CD4-positive, alpha-beta memory T cell (primary cell): ENCODE data around the gene CTTNBP2. TPM values are rescaled to one million over a fixed set of nuclear protein-coding genes. Genes with fewer than 3 reads are reported as not detected.

ENCODE experiments used
- CTCF ChIA-PET: fragments of 350-600 bp; sonication (Branson Sonifier 250); formaldehyde crosslinking; loops from one replicate; lab custom pipeline; 2021; ENCODE audit warnings: inconsistent platforms; ENCODE audit not compliant: partially characterized antibody; lab: Charles Lee
- POLR2A ChIA-PET: fragments of 350-600 bp; sonication (Branson Sonifier 250); formaldehyde crosslinking; loops from one replicate; lab custom pipeline; 2021; ENCODE audit not compliant: partially characterized antibody; lab: Charles Lee
- DNase-seq, 5 donors: peaks; one replicate each; pipeline versions ENCODE4 v3.0.0 to v3.0.0-alpha.2; 2020 to 2022; ENCODE audit warnings: mixed read lengths in 1 of 5
- H3K27ac ChIP-seq: one replicate; pipeline ENCODE4 v1.7.0; 2013; ENCODE audit warnings: low read depth, low read length
- H3K27me3 ChIP-seq: 2 replicates; pipeline ENCODE4 v1.7.0; 2013; ENCODE audit warnings: mild to moderate bottlenecking, low read length, moderate library complexity; ENCODE audit not compliant: insufficient read depth
- H3K36me3 ChIP-seq: 2 replicates; pipeline ENCODE4 v1.7.0; 2013; ENCODE audit warnings: mild to moderate bottlenecking, low read length, moderate library complexity; ENCODE audit not compliant: insufficient read depth
- H3K4me1 ChIP-seq: 2 replicates; pipeline ENCODE4 v1.7.0; 2013; ENCODE audit warnings: mild to moderate bottlenecking, low read length, moderate library complexity; ENCODE audit not compliant: insufficient read depth
- H3K4me3 ChIP-seq, 2 donors: one replicate each; pipeline ENCODE4 v1.7.0; 2013; ENCODE audit warnings: low read length in 2 of 2, mild to moderate bottlenecking in 1 of 2
- H3K9me3 ChIP-seq, 2 donors: one replicate each; pipeline ENCODE4 v1.7.0; 2013; ENCODE audit warnings: low read length in 2 of 2, control low read depth in 1 of 2; ENCODE audit not compliant: control insufficient read depth in 1 of 2
- H3K27ac Mint-ChIP-seq, 7 donors: one replicate each; pipeline ENCODE4 v1.8.0; 2020 to 2021; ENCODE audit warnings: mixed read lengths in 7 of 7, mild to moderate bottlenecking in 6 of 7, inconsistent platforms in 3 of 7, moderate library complexity in 3 of 7
- H3K27me3 Mint-ChIP-seq, 2 donors: one replicate each; pipeline ENCODE4 v1.8.0; 2020 to 2021; ENCODE audit warnings: mixed read lengths in 2 of 2
- H3K36me3 Mint-ChIP-seq, 2 donors: one replicate each; pipeline ENCODE4 v1.8.0; 2020 to 2021; ENCODE audit warnings: mixed read lengths in 2 of 2, inconsistent platforms in 1 of 2, mild to moderate bottlenecking in 1 of 2
- H3K4me1 Mint-ChIP-seq, 4 donors: one replicate each; pipeline ENCODE4 v1.8.0; 2020 to 2021; ENCODE audit warnings: mixed read lengths in 4 of 4, mild to moderate bottlenecking in 1 of 4
- H3K4me3 Mint-ChIP-seq, 8 donors: one replicate each; pipeline ENCODE4 v1.8.0; 2020 to 2021; ENCODE audit warnings: mixed read lengths in 8 of 8, mild to moderate bottlenecking in 7 of 8, moderate library complexity in 6 of 8, inconsistent platforms in 3 of 8
- H3K9me3 Mint-ChIP-seq, 8 donors: one replicate each; pipeline ENCODE4 v1.8.0; 2020 to 2021; ENCODE audit warnings: mixed read lengths in 8 of 8, mild to moderate bottlenecking in 5 of 8, inconsistent platforms in 3 of 8, moderate library complexity in 1 of 8
- intact Hi-C: fragments of 100-400 bp; cut with micrococcal nuclease; formaldehyde crosslinking; loops from one replicate; pipeline ENCODE4 v1.15.1; 2023
- polyA plus RNA-seq, 2 donors: library from polyadenylated mRNA; unstranded; fragments of 300-500 nt; fragmentation: Illumina TruSeq; gene quantifications; one replicate each; pipeline ENCODE4 v1.2.3, GENCODE V29; 2021
- total RNA-seq, 2 experiments: library from RNA; stranded (reverse); gene quantifications; one replicate each; pipeline ENCODE4 v1.2.3, GENCODE V29; 2021

The CTTNBP2 gene
- total and polyA plus RNA-seq, 4 experiments from 2014 or later, result not detected

GRCh38 chr7:117857718-117858117 lies 15.5 kb downstream of the CTTNBP2 start:
- Mint-ChIP-seq H3K27ac (no peak overlapping the region), H3K27me3 (peaks cover 0 to 1% of the 10 kb centered on the region in 2 donors), H3K4me1 (no peaks in the 10 kb centered on the region), H3K9me3 (peaks cover 0 to 5% (median 0%) of the 10 kb centered on the region in 8 donors), H3K36me3 (no peaks in the 10 kb centered on the region), H3K4me3 (no peak overlapping the region)
- intact Hi-C loops, result no loop called here
- Histone ChIP-seq H3K27me3 (no peaks in the 10 kb centered on the region), H3K36me3 (no peaks in the 10 kb centered on the region), H3K27ac (no peak overlapping the region), H3K4me3 (no peak overlapping the region), H3K9me3 (no peaks in the 10 kb centered on the region), H3K4me1 (no peaks in the 10 kb centered on the region)
- CTCF ChIA-PET, result no interaction called here
- DNase-seq, result no peak
- POLR2A ChIA-PET, result no interaction called here

- no peaks in the 10 kb centered on the region for H3K27me3 Mint-ChIP-seq
- H3K4me1 ChIP-seq, result no peaks in the 10 kb centered on the region
- H3K4me3 Mint-ChIP-seq, result no peak overlapping the region
- no peaks in the 10 kb centered on the region for H3K36me3 Mint-ChIP-seq
- no peaks in the 10 kb centered on the region for H3K36me3 ChIP-seq
- H3K4me1 Mint-ChIP-seq, result no peaks in the 10 kb centered on the region
- intact Hi-C loops, result no loop called here
- H3K27ac ChIP-seq, result no peak overlapping the region
- no peak for DNase-seq
- H3K9me3 ChIP-seq, result no peaks in the 10 kb centered on the region
- H3K9me3 Mint-ChIP-seq, result no peaks in the 10 kb centered on the region
- H3K4me3 ChIP-seq, result no peak overlapping the region
- H3K27me3 ChIP-seq, result no peaks in the 10 kb centered on the region
- H3K27ac Mint-ChIP-seq, result no peak overlapping the region
- CTCF ChIA-PET, result no interaction called here
- POLR2A ChIA-PET, result no interaction called here
Observed at GRCh38 chr7:117856196-117856595, 17.0 kb downstream of the CTTNBP2 start.

- ChIA-PET POLR2A (no interaction called here), CTCF (no interaction called here)
- Histone ChIP-seq H3K9me3 (no peaks in the 10 kb centered on the region), H3K27ac (no peak overlapping the region), H3K36me3 (no peaks in the 10 kb centered on the region), H3K4me3 (no peak overlapping the region), H3K4me1 (no peaks in the 10 kb centered on the region), H3K27me3 (no peaks in the 10 kb centered on the region)
- no peaks in the 10 kb centered on the region for H3K36me3 Mint-ChIP-seq
- no peaks in the 10 kb centered on the region for H3K9me3 Mint-ChIP-seq
- no peak overlapping the region for H3K27ac Mint-ChIP-seq
- DNase-seq, result no peak
- no peak overlapping the region for H3K4me3 Mint-ChIP-seq
- intact Hi-C loops, result no loop called here
- peaks cover 0 to 2% of the 10 kb centered on the region in 2 donors for H3K27me3 Mint-ChIP-seq
- no peaks in the 10 kb centered on the region for H3K4me1 Mint-ChIP-seq
Observed at GRCh38 chr7:117854186-117854585, 19.1 kb downstream of the CTTNBP2 start.

DNA sequence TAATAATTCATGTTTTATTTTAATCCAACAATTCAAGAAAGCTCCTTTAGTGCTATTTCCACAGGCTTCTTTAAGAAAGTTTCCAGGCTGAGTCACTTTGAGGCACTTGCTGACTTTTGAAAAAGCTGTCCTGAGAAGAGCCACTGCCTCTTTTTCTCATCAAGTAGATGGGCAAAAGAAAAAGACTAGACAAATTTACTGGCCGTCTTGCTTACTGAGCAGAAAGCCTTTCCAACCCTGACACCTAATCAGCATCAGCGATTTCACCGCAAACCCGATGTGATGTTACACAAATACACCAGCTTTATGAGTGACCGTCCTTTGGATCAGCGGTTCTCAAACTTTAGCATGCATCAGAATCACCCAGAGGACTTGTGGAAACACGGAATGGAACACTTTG lies 24.3 kb downstream of the CTTNBP2 start:
- no peak for DNase-seq
- H3K27me3 ChIP-seq, result no peaks in the 10 kb centered on the region
- Mint-ChIP-seq H3K36me3 (no peaks in the 10 kb centered on the region), H3K9me3 (peaks cover 0 to 5% (median 0%) of the 10 kb centered on the region in 8 donors), H3K4me3 (no peak overlapping the region), H3K27ac (no peak overlapping the region), H3K27me3 (peaks cover 0 to 4% of the 10 kb centered on the region in 2 donors), H3K4me1 (no peaks in the 10 kb centered on the region)
- CTCF ChIA-PET, result no interaction called here
- intact Hi-C loops, result no loop called here
- H3K4me3 ChIP-seq, result no peak overlapping the region
- H3K9me3 ChIP-seq, result no peaks in the 10 kb centered on the region
- H3K4me1 ChIP-seq, result no peaks in the 10 kb centered on the region
- no peak overlapping the region for H3K27ac ChIP-seq
- no peaks in the 10 kb centered on the region for H3K36me3 ChIP-seq
- POLR2A ChIA-PET, result no interaction called here

- H3K4me3 ChIP-seq, result no peak overlapping the region
- Mint-ChIP-seq H3K9me3 (peaks cover 0 to 9% (median 4%) of the 10 kb centered on the region in 8 donors), H3K27me3 (peaks cover 0 to 4% of the 10 kb centered on the region in 2 donors), H3K27ac (no peak overlapping the region), H3K4me3 (no peak overlapping the region), H3K4me1 (no peaks in the 10 kb centered on the region), H3K36me3 (no peaks in the 10 kb centered on the region)
- no peaks in the 10 kb centered on the region for H3K27me3 ChIP-seq
- CTCF ChIA-PET, result no interaction called here
- no peaks in the 10 kb centered on the region for H3K4me1 ChIP-seq
- POLR2A ChIA-PET, result no interaction called here
- H3K27ac ChIP-seq, result no peak overlapping the region
- H3K9me3 ChIP-seq, result no peaks in the 10 kb centered on the region
- no peaks in the 10 kb centered on the region for H3K36me3 ChIP-seq
- intact Hi-C loops, result no loop called here
- DNase-seq, result no peak
Observed at GRCh38 chr7:117844678-117845077, 28.6 kb downstream of the CTTNBP2 start.

- H3K27me3 ChIP-seq, result no peaks in the 10 kb centered on the region
- H3K36me3 ChIP-seq, result no peaks in the 10 kb centered on the region
- CTCF ChIA-PET, result no interaction called here
- no peak overlapping the region for H3K4me3 ChIP-seq
- Mint-ChIP-seq H3K4me1 (no peaks in the 10 kb centered on the region), H3K36me3 (no peaks in the 10 kb centered on the region), H3K27ac (no peak overlapping the region), H3K27me3 (peaks cover 0 to 2% of the 10 kb centered on the region in 2 donors), H3K9me3 (peaks cover 0 to 9% (median 4%) of the 10 kb centered on the region in 8 donors), H3K4me3 (no peak overlapping the region)
- no peaks in the 10 kb centered on the region for H3K4me1 ChIP-seq
- intact Hi-C loops, result no loop called here
- no peak overlapping the region for H3K27ac ChIP-seq
- no peaks in the 10 kb centered on the region for H3K9me3 ChIP-seq
- POLR2A ChIA-PET, result no interaction called here
- DNase-seq, result no peak
Observed at GRCh38 chr7:117841611-117842010, 31.6 kb downstream of the CTTNBP2 start.

DNA sequence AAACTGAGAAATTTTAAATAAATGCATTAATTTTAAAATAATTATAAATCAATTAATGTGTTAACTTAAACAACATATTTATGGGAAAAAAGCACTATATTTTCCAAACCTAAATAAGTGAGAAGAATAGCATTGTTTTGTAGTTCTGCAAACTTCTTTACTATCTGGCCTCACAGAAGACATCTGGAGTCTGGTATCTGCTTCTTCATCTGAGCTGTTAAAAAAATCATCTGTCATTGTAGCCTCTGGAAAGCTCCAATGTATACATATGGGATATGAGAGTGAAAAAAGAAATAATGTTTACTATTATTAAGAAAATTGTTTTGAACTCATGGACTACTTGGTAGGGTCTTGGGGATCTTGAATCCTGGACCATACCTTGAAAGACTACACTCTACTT lies 32.2 kb downstream of the CTTNBP2 start:
- Histone ChIP-seq H3K36me3 (no peaks in the 10 kb centered on the region), H3K4me3 (no peak overlapping the region), H3K27me3 (no peaks in the 10 kb centered on the region), H3K9me3 (no peaks in the 10 kb centered on the region), H3K27ac (no peak overlapping the region), H3K4me1 (no peaks in the 10 kb centered on the region)
- Mint-ChIP-seq H3K9me3 (peaks cover 0 to 9% (median 4%) of the 10 kb centered on the region in 8 donors), H3K27me3 (peaks cover 0 to 2% of the 10 kb centered on the region in 2 donors), H3K27ac (no peak overlapping the region), H3K4me1 (no peaks in the 10 kb centered on the region), H3K4me3 (no peak overlapping the region), H3K36me3 (no peaks in the 10 kb centered on the region)
- no peak for DNase-seq
- ChIA-PET CTCF (no interaction called here), POLR2A (no interaction called here)
- intact Hi-C loops, result no loop called here

DNA sequence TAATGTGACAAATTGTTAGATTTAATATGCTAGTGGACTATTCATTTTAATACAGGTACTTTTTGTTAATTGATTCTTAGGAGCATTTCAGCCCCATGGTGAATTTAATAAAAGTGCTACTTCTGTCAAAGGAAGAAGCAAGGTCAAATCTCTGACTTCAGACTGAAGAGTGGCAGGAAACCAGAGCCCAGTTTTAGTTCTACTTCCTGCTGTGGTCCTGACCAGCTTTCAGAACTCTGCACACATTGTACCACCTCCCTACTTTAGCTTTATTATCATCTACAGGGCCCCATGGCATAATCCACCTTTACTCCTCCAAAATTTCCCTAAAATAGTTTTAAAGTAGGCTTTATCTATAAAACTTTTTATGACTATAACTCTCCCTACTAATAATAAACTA lies 33.7 kb downstream of the CTTNBP2 start:
- Histone ChIP-seq H3K4me1 (no peaks in the 10 kb centered on the region), H3K9me3 (no peaks in the 10 kb centered on the region), H3K27ac (no peak overlapping the region), H3K4me3 (no peak overlapping the region), H3K27me3 (no peaks in the 10 kb centered on the region), H3K36me3 (no peaks in the 10 kb centered on the region)
- no peak for DNase-seq
- no peaks in the 10 kb centered on the region for H3K4me1 Mint-ChIP-seq
- no peak overlapping the region for H3K27ac Mint-ChIP-seq
- H3K27me3 Mint-ChIP-seq, result no peaks in the 10 kb centered on the region
- no peaks in the 10 kb centered on the region for H3K36me3 Mint-ChIP-seq
- peaks cover 0 to 9% (median 4%) of the 10 kb centered on the region in 8 donors for H3K9me3 Mint-ChIP-seq
- ChIA-PET CTCF (no interaction called here), POLR2A (no interaction called here)
- intact Hi-C loops, result no loop called here
- H3K4me3 Mint-ChIP-seq, result no peak overlapping the region
